ENCODE measurements around the gene PDE8B.
A peak's percentile ranks its signal among the peaks of the same experiment; 100 is the strongest.

The PDE8B gene

GRCh38 chr5:77209495-77210090 lies 887 bp upstream of the PDE8B start:
- Mint-ChIP-seq H3K4me3 (peak overlapping the region; percentile 74), H3K27ac (no peak overlapping the region), H3K36me3 (ENCODE audit: low read depth) (peaks cover 8% of the 10 kb centered on the region), H3K9me3 (no peaks in the 10 kb centered on the region), H3K27me3 (ENCODE audit: low read depth) (peaks cover 62% of the 10 kb centered on the region), H3K4me1 (ENCODE audit: low read depth) (peaks cover 11% of the 10 kb centered on the region)

GRCh38 chr5:77210964-77211690 lies 647 bp downstream of the PDE8B start:
- Mint-ChIP-seq H3K27me3 (ENCODE audit: low read depth) (peaks cover 60% of the 10 kb centered on the region), H3K4me1 (ENCODE audit: low read depth) (peaks cover 11% of the 10 kb centered on the region), H3K4me3 (peak overlapping the region; percentile 70), H3K36me3 (ENCODE audit: low read depth) (peaks cover 8% of the 10 kb centered on the region), H3K27ac (no peak overlapping the region), H3K9me3 (no peaks in the 10 kb centered on the region)

GRCh38 chr5:77211691-77212047 lies 1.2 kb downstream of the PDE8B start:
- peak overlapping the region; percentile 70 for H3K4me3 Mint-ChIP-seq
- peaks cover 8% of the 10 kb centered on the region for H3K36me3 Mint-ChIP-seq (ENCODE audit: low read depth)
- H3K4me1 Mint-ChIP-seq (ENCODE audit: low read depth): peaks cover 11% of the 10 kb centered on the region
- H3K27ac Mint-ChIP-seq: no peak overlapping the region
- H3K27me3 Mint-ChIP-seq (ENCODE audit: low read depth): peaks cover 56% of the 10 kb centered on the region
- H3K9me3 Mint-ChIP-seq: no peaks in the 10 kb centered on the region

- Mint-ChIP-seq H3K27me3 (ENCODE audit: low read depth) (peaks cover 50% of the 10 kb centered on the region), H3K9me3 (no peaks in the 10 kb centered on the region), H3K4me3 (no peak overlapping the region), H3K27ac (no peak overlapping the region), H3K4me1 (ENCODE audit: low read depth) (peaks cover 11% of the 10 kb centered on the region), H3K36me3 (ENCODE audit: low read depth) (peaks cover 8% of the 10 kb centered on the region)
These were observed 3.1 kb downstream of the PDE8B start for GRCh38 chr5:77213601-77214000.

GRCh38 chr5:77214151-77214550 lies 3.7 kb downstream of the PDE8B start:
- H3K9me3 Mint-ChIP-seq: no peaks in the 10 kb centered on the region
- no peak overlapping the region for H3K4me3 Mint-ChIP-seq
- peaks cover 11% of the 10 kb centered on the region for H3K4me1 Mint-ChIP-seq (ENCODE audit: low read depth)
- H3K27me3 Mint-ChIP-seq (ENCODE audit: low read depth): peaks cover 48% of the 10 kb centered on the region
- H3K27ac Mint-ChIP-seq: no peak overlapping the region
- peaks cover 8% of the 10 kb centered on the region for H3K36me3 Mint-ChIP-seq (ENCODE audit: low read depth)

- no peaks in the 10 kb centered on the region for H3K9me3 Mint-ChIP-seq
- H3K27ac Mint-ChIP-seq: no peak overlapping the region
- H3K27me3 Mint-ChIP-seq (ENCODE audit: low read depth): peaks cover 33% of the 10 kb centered on the region
These were observed 7.8 kb downstream of the PDE8B start for GRCh38 chr5:77218263-77218662.

GRCh38 chr5:77221115-77221514 lies 10.6 kb downstream of the PDE8B start:
- H3K27me3 Mint-ChIP-seq (ENCODE audit: low read depth): peaks cover 32% of the 10 kb centered on the region

More at GRCh38 chr5:77218263-77218662, 7.8 kb downstream of the PDE8B start:
- no peaks in the 10 kb centered on the region for H3K4me1 Mint-ChIP-seq (ENCODE audit: low read depth)
- no peak overlapping the region for H3K4me3 Mint-ChIP-seq
- H3K36me3 Mint-ChIP-seq (ENCODE audit: low read depth): no peaks in the 10 kb centered on the region

GRCh38 chr5:77222722-77223121 lies 12.2 kb downstream of the PDE8B start:
- no peaks in the 10 kb centered on the region for H3K36me3 Mint-ChIP-seq (ENCODE audit: low read depth)
- H3K4me3 Mint-ChIP-seq: no peak overlapping the region
- peaks cover 32% of the 10 kb centered on the region for H3K27me3 Mint-ChIP-seq (ENCODE audit: low read depth)
- no peak overlapping the region for H3K27ac Mint-ChIP-seq
- no peaks in the 10 kb centered on the region for H3K9me3 Mint-ChIP-seq
- no peaks in the 10 kb centered on the region for H3K4me1 Mint-ChIP-seq (ENCODE audit: low read depth)

More at GRCh38 chr5:77221115-77221514, 10.6 kb downstream of the PDE8B start:
- Mint-ChIP-seq H3K4me3 (no peak overlapping the region), H3K36me3 (ENCODE audit: low read depth) (no peaks in the 10 kb centered on the region), H3K9me3 (no peaks in the 10 kb centered on the region), H3K4me1 (ENCODE audit: low read depth) (no peaks in the 10 kb centered on the region), H3K27ac (no peak overlapping the region)

- Mint-ChIP-seq H3K9me3 (no peaks in the 10 kb centered on the region), H3K27me3 (ENCODE audit: low read depth) (peaks cover 32% of the 10 kb centered on the region), H3K27ac (no peak overlapping the region), H3K4me3 (no peak overlapping the region), H3K4me1 (ENCODE audit: low read depth) (no peaks in the 10 kb centered on the region), H3K36me3 (ENCODE audit: low read depth) (no peaks in the 10 kb centered on the region)
These were observed 13.2 kb downstream of the PDE8B start for GRCh38 chr5:77223653-77224052.

- Mint-ChIP-seq H3K4me1 (ENCODE audit: low read depth) (no peaks in the 10 kb centered on the region), H3K4me3 (no peak overlapping the region), H3K27ac (no peak overlapping the region), H3K36me3 (ENCODE audit: low read depth) (no peaks in the 10 kb centered on the region), H3K27me3 (ENCODE audit: low read depth) (peaks cover 24% of the 10 kb centered on the region), H3K9me3 (peaks cover 4% of the 10 kb centered on the region)
These were observed 14.3 kb downstream of the PDE8B start for GRCh38 chr5:77224672-77225355.

- no peaks in the 10 kb centered on the region for H3K36me3 Mint-ChIP-seq (ENCODE audit: low read depth)
These were observed 15.1 kb downstream of the PDE8B start for GRCh38 chr5:77225531-77225930.

GRCh38 chr5:77229887-77230286 lies 19.4 kb downstream of the PDE8B start:
- H3K4me1 Mint-ChIP-seq (ENCODE audit: low read depth): no peaks in the 10 kb centered on the region

More at GRCh38 chr5:77225531-77225930, 15.1 kb downstream of the PDE8B start:
- Mint-ChIP-seq H3K4me1 (ENCODE audit: low read depth) (no peaks in the 10 kb centered on the region), H3K4me3 (no peak overlapping the region), H3K27ac (no peak overlapping the region), H3K9me3 (peaks cover 7% of the 10 kb centered on the region), H3K27me3 (ENCODE audit: low read depth) (peaks cover 18% of the 10 kb centered on the region)

GRCh38 chr5:77230727-77231470 lies 20.4 kb downstream of the PDE8B start:
- H3K4me1 Mint-ChIP-seq (ENCODE audit: low read depth): no peaks in the 10 kb centered on the region
- H3K27ac Mint-ChIP-seq: no peak overlapping the region
- no peaks in the 10 kb centered on the region for H3K36me3 Mint-ChIP-seq (ENCODE audit: low read depth)
- peaks cover 7% of the 10 kb centered on the region for H3K9me3 Mint-ChIP-seq
- H3K4me3 Mint-ChIP-seq: no peak overlapping the region
- peaks cover 5% of the 10 kb centered on the region for H3K27me3 Mint-ChIP-seq (ENCODE audit: low read depth)

More at GRCh38 chr5:77229887-77230286, 19.4 kb downstream of the PDE8B start:
- Mint-ChIP-seq H3K27ac (no peak overlapping the region), H3K9me3 (peaks cover 7% of the 10 kb centered on the region), H3K27me3 (ENCODE audit: low read depth) (peaks cover 10% of the 10 kb centered on the region), H3K4me3 (no peak overlapping the region), H3K36me3 (ENCODE audit: low read depth) (no peaks in the 10 kb centered on the region)

- Mint-ChIP-seq H3K4me3 (no peak overlapping the region), H3K27ac (no peak overlapping the region), H3K27me3 (ENCODE audit: low read depth) (peaks cover 12% of the 10 kb centered on the region), H3K36me3 (ENCODE audit: low read depth) (no peaks in the 10 kb centered on the region), H3K9me3 (peaks cover 7% of the 10 kb centered on the region), H3K4me1 (ENCODE audit: low read depth) (no peaks in the 10 kb centered on the region)
These were observed 21.1 kb downstream of the PDE8B start for GRCh38 chr5:77231471-77232138.

Data from T-helper 1 cell treated with Interleukin-12 subunit alpha and Interleukin-12 subunit beta and Interleukin-4 antibody, amounts not matched to agents 30 μg/mL and 1 μg/mL, for 36 hours (primary cell).